Measurements from ENCODE around the gene SEPHS2. TPM values are rescaled to one million over a fixed set of nuclear protein-coding genes. Genes with fewer than 3 reads are reported as not detected.

SEPHS2 gene
- total and polyA plus RNA-seq, 2 of the 8 experiments (the other 6 are each of a cell fraction or from before 2014, with no cell fraction given) = 28.2 to 61.8 TPM

GRCh38 chr16:30474684-30475083 lies 29.0 kb upstream of the SEPHS2 start:
- H2BK120ac ChIP-seq (replicated peaks; ENCODE audit: low read depth, low read length) = no peak overlapping the region
- H3K23ac ChIP-seq (ENCODE audit: insufficient read length) = no peak overlapping the region
- no peak overlapping the region for H3K14ac ChIP-seq (ENCODE audit: insufficient read length)
- H3K4me3 ChIP-seq (ENCODE audit: extremely low read depth in 1 of 4, insufficient read depth in 2 of 4, low read depth in 3 of 4, low read length in 4 of 4) = no peak overlapping the region
- no peak overlapping the region for H2BK20ac ChIP-seq (ENCODE audit: low read length)
- H3K27me3 ChIP-seq (replicated peaks in 1 of 4; ENCODE audit: control insufficient read depth in 3 of 4, extremely low read depth in 1 of 4, insufficient read depth in 3 of 4, low read length in 3 of 4) = peaks cover 0 to 2% (median 0%) of the 10 kb centered on the region in 4 experiments; a peak in 1 of 7 replicates
- no peaks in the 10 kb centered on the region for H3K23me2 ChIP-seq (ENCODE audit: low read depth, low read length)
- WGBS, 2 experiments (ENCODE audit: extremely low coverage in 1 of 2, insufficient coverage in 1 of 2, insufficient read length in 1 of 2, insufficient replicate concordance in 2 of 2, low coverage in 1 of 2, low lambda C conversion rate in 2 of 2, missing lambda C conversion rate in 1 of 2) = 94% methylated on average over 7 of the region's 7 CpGs; no CpG with 5 or more reads in 1 of the 2 experiments
- H2AFZ ChIP-seq (ENCODE audit: low read length) = no peak overlapping the region
- no peak overlapping the region for H2BK5ac ChIP-seq (ENCODE audit: low read depth, low read length)
- H4K20me1 ChIP-seq (replicated peaks in 1 of 2; ENCODE audit: control insufficient read depth in 1 of 2, insufficient read depth in 2 of 2, low read length in 2 of 2) = no peaks in the 10 kb centered on the region
- H2AK5ac ChIP-seq (ENCODE audit: low read depth, low read length) = no peak overlapping the region
- H3K79me2 ChIP-seq (ENCODE audit: control insufficient read depth in 1 of 2, insufficient read depth in 2 of 2, low read length in 2 of 2) = no peaks in the 10 kb centered on the region
- no peak for FAIRE-seq
- no peak overlapping the region for H3K9ac ChIP-seq (replicated peaks in 1 of 4; ENCODE audit: extremely low read depth in 1 of 4, low read depth in 3 of 4, low read length in 3 of 4)
- H3K4me2 ChIP-seq (ENCODE audit: insufficient read depth in 1 of 2, low read depth in 2 of 2, low read length in 2 of 2) = no peak overlapping the region
- no peak overlapping the region for H2BK15ac ChIP-seq (ENCODE audit: low read length)
- no peak overlapping the region for H3K18ac ChIP-seq (ENCODE audit: extremely low read depth, low read length)
- no peak overlapping the region for H2BK12ac ChIP-seq (ENCODE audit: low read depth, low read length)
- CTCF ChIA-PET (ENCODE audit: partially characterized antibody) = interaction anchor here (1.2 to 1.9 kb wide), 3 partner anchors 25 to 45 kb away, joined by 3 to 4 read pairs (median 3); partner anchors contain the start of gene DCTPP1
- POLR2A ChIA-PET (ENCODE audit: partially characterized antibody) = interaction anchor here (1.4 kb wide), 1 partner anchor 18 kb away, joined by 4 read pairs; no protein-coding TSS in a partner anchor
- H4K91ac ChIP-seq (replicated peaks; ENCODE audit: insufficient read length, low read length) = no peak overlapping the region
- no peaks in the 10 kb centered on the region for H3K36me3 ChIP-seq (ENCODE audit: control insufficient read depth in 2 of 4, insufficient read depth in 4 of 4, low read length in 3 of 4)
- no peak overlapping the region for H3K56ac ChIP-seq (replicated peaks; ENCODE audit: insufficient read length, low read depth, low read length)
- no peak overlapping the region for H3K4ac ChIP-seq (replicated peaks; ENCODE audit: insufficient read length, low read depth, low read length)
- H3K27ac ChIP-seq (ENCODE audit: low read depth, low read length) = no peak overlapping the region
- no peaks in the 10 kb centered on the region for H3K9me3 ChIP-seq (ENCODE audit: insufficient read depth in 2 of 2, low read depth in 1 of 2, low read length in 1 of 2)
- H3K4me1 ChIP-seq (replicated peaks in 1 of 4; ENCODE audit: control insufficient read depth in 3 of 4, insufficient read depth in 4 of 4, low read length in 3 of 4) = peaks cover 0 to 3% (median 0%) of the 10 kb centered on the region in 4 experiments; a peak in 1 of 7 replicates
- no peak for DNase-seq (ENCODE audit: low read depth in 1 of 2, low spot score in 2 of 2)
- no peak overlapping the region for H4K8ac ChIP-seq (ENCODE audit: extremely low read depth, insufficient read depth, low read length)
- H3K79me1 ChIP-seq (ENCODE audit: low read depth, low read length) = no peaks in the 10 kb centered on the region
- no peak overlapping the region for H4K5ac ChIP-seq (ENCODE audit: insufficient read length, low read depth, low read length)
- TF ChIP-seq CBX8 (IDR thresholded peaks at IDR 0.05; ENCODE audit: borderline replicate concordance, low read depth, low read length) (no peak), TBP (IDR thresholded peaks at IDR 0.05; ENCODE audit: low read depth, low read length) (no peak), BCL11A (IDR thresholded peaks at IDR 0.05; ENCODE audit: low read depth in 2 of 2, low read length in 2 of 2) (no peak), EP300 (IDR thresholded peaks at IDR 0.05; ENCODE audit: borderline replicate concordance in 1 of 2, low read depth in 2 of 2, low read length in 2 of 2) (no peak), SUZ12 (IDR thresholded peaks at IDR 0.05; ENCODE audit: low read length) (no peak), CTBP2 (IDR thresholded peaks at IDR 0.05; ENCODE audit: borderline replicate concordance, insufficient read depth, insufficient read length, low read length) (no peak), BRCA1 (IDR thresholded peaks at IDR 0.05; ENCODE audit: low read depth, low read length) (no peak), MAFK (IDR thresholded peaks at IDR 0.05; ENCODE audit: low read depth, low read length) (no peak), POLR2AphosphoS5 (IDR thresholded peaks at IDR 0.05; ENCODE audit: low read depth, low read length) (no peak), SAP30 (IDR thresholded peaks at IDR 0.05; ENCODE audit: insufficient read depth, insufficient replicate concordance, low read length) (no peak), NANOG (IDR thresholded peaks at IDR 0.05; ENCODE audit: insufficient read depth, low read depth, low read length, poor library complexity, severe bottlenecking) (no peak), JUN (IDR thresholded peaks at IDR 0.05; ENCODE audit: low read depth, low read length) (no peak)
- TF ChIP-seq, protein P1, sequence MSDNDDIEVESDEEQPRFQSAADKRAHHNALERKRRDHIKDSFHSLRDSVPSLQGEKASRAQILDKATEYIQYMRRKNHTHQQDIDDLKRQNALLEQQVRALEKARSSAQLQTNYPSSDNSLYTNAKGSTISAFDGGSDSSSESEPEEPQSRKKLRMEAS (IDR thresholded peaks at IDR 0.05) = no peak
